ENCODE measurements around the gene ARFGAP3.
"Not testable (repeated sequence)": the region's sequence is repeated elsewhere in the genome, so short reads cannot be mapped to it uniquely, and the experiment has no call there.

ARFGAP3 gene

GRCh38 chr22:42794551-42795510, 62.2 kb downstream of the ARFGAP3 start:
- DNase-seq (ENCODE audit: low read depth in 2 of 2) = no peak

- DNase-seq (ENCODE audit: low read depth in 2 of 2) = no peak
These were observed 63.1 kb downstream of the ARFGAP3 start for GRCh38 chr22:42793848-42794405.

GRCh38 chr22:42792909-42793847, 63.9 kb downstream of the ARFGAP3 start:
- no peak for DNase-seq (ENCODE audit: low read depth in 2 of 2)

GRCh38 chr22:42792453-42792908, 64.6 kb downstream of the ARFGAP3 start:
- no peak for DNase-seq (ENCODE audit: low read depth in 2 of 2)

GRCh38 chr22:42791721-42792452, 65.2 kb downstream of the ARFGAP3 start:
- no peak for DNase-seq (ENCODE audit: low read depth in 2 of 2)

GRCh38 chr22:42788466-42788865, 68.6 kb downstream of the ARFGAP3 start:
- no peak for DNase-seq (ENCODE audit: low read depth in 2 of 2)

GRCh38 chr22:42788021-42788420, 69.1 kb downstream of the ARFGAP3 start:
- no peak for DNase-seq (ENCODE audit: low read depth in 2 of 2)

GRCh38 chr22:42787357-42787736, 69.7 kb downstream of the ARFGAP3 start:
- no peak for DNase-seq (ENCODE audit: low read depth in 2 of 2)

GRCh38 chr22:42786606-42787356, 70.3 kb downstream of the ARFGAP3 start:
- no peak for DNase-seq (ENCODE audit: low read depth in 2 of 2)

GRCh38 chr22:42785706-42786499, 71.2 kb downstream of the ARFGAP3 start:
- DNase-seq (ENCODE audit: low read depth in 2 of 2) = no peak

GRCh38 chr22:42782306-42782705, 74.8 kb downstream of the ARFGAP3 start:
- not testable (repeated sequence) for DNase-seq (ENCODE audit: low read depth in 2 of 2)

GRCh38 chr22:42780070-42780540, 77.0 kb downstream of the ARFGAP3 start:
- DNase-seq (ENCODE audit: low read depth in 2 of 2) = no peak

- DNase-seq (ENCODE audit: low read depth in 2 of 2) = no peak
These were observed 79.9 kb downstream of the ARFGAP3 start for GRCh38 chr22:42777126-42777525.

- DNase-seq (ENCODE audit: low read depth in 2 of 2) = no peak
These were observed 83.9 kb downstream of the ARFGAP3 start for GRCh38 chr22:42773167-42773566.

GRCh38 chr22:42772647-42773046, 84.4 kb downstream of the ARFGAP3 start:
- no peak for DNase-seq (ENCODE audit: low read depth in 2 of 2)

- no peak for DNase-seq (ENCODE audit: low read depth in 2 of 2)
These were observed 86.0 kb downstream of the ARFGAP3 start for GRCh38 chr22:42770941-42771647.

GRCh38 chr22:42770448-42770726, 86.7 kb downstream of the ARFGAP3 start:
- no peak for DNase-seq (ENCODE audit: low read depth in 2 of 2)

GRCh38 chr22:42769574-42770447, 87.3 kb downstream of the ARFGAP3 start:
- DNase-seq (ENCODE audit: low read depth in 2 of 2) = no peak

Measured in stimulated activated CD4-positive, alpha-beta T cell treated with anti-CD3 and anti-CD28 coated beads, Interleukin-12 subunit alpha, Interleukin-12 subunit beta, amount 100 ng/mL, for 24 hours (primary cell).